Coronary artery (tissue), 2 donors: ENCODE results near the gene OR10A6.

ENCODE experiments used
- DNase-seq: peaks from one replicate; pipeline ENCODE4 v3.0.0-alpha.2; 2017; ENCODE audit warnings: low spot score
- H3K27ac ChIP-seq, 2 donors: fragments of 200-600 bp; sonication (generic); one replicate each; pipeline ENCODE4 v1.5.1; 2016 to 2019
- H3K4me3 ChIP-seq: fragments of 200-600 bp; sonication (generic); 2 replicates; pipeline ENCODE4 v1.5.1; 2016; ENCODE audit warnings: mild to moderate bottlenecking, moderate library complexity
- CTCF ChIP-seq: fragments of 200-600 bp; sonication (generic); IDR thresholded peaks from one replicate; pipeline ENCODE4 v1.5.1; 2019; ENCODE audit warnings: antibody characterized with exemption

The OR10A6 gene

GRCh38 chr11:7896009-7896785, 34.9 kb downstream of the OR10A6 start:
- no peak for TF ChIP-seq CTCF
- no peak overlapping the region for H3K4me3 ChIP-seq
- no peak overlapping the region for H3K27ac ChIP-seq
- no peak for DNase-seq

- DNase-seq, result no peak
- no peak overlapping the region for H3K27ac ChIP-seq
- TF ChIP-seq CTCF, result no peak
- H3K4me3 ChIP-seq, result no peak overlapping the region
These were observed 36.8 kb downstream of the OR10A6 start for GRCh38 chr11:7894251-7894650.

DNA sequence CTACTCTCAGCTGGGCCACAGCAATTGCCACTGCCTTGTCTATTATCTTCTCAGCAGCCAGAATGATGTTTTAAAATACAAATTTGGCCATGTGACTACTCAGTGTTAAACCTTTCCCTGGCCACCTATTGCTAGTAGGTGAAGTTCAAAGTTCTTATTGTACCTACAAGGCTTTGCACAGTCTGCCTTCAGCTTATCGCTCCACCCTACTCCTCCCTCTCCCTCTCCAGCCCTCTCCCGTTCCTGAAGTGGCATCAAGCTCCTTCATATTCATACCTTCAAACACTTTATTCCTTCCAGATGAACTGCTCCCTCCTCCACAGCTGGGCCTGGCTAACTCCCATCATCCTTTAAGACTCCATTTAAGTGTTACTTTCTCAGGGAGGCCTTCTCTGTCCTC, 37.3 kb downstream of the OR10A6 start:
- no peak for DNase-seq
- Histone ChIP-seq H3K27ac (no peak overlapping the region), H3K4me3 (no peak overlapping the region)
- no peak for TF ChIP-seq CTCF

GRCh38 chr11:7892840-7893254, 38.2 kb downstream of the OR10A6 start:
- peak; percentile 50 for TF ChIP-seq CTCF
- Histone ChIP-seq H3K4me3 (no peak overlapping the region), H3K27ac (no peak overlapping the region)
- DNase-seq, result no peak

DNA sequence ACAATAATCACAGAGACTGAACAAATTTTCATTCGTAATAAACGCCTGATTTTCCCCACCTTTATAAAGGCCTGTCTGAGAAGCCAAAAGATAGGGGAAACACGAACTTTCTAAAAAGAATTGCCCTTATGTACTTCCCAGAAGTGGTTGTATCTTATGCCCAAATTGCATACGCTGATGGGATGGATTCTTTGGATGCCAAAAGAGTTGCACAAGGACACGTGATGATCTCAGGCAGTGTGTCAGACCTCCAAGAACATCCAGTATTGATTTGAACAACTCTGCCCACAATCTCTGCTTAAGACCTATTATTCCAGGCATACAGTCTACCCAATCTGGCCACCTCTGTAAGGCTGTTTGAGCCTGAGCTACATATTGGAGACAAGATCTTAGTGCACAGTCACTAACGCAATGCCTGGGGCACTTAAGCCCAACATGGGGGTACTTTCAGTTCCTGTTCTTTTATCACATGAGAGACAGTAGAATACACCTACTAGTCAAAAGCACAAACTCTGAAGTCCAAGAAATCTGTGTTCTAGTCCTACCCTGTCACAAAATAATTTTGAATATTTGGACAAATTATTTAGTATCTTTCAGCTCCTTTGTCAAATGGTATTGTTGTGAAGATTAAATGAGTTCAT, 38.9 kb downstream of the OR10A6 start:
- DNase-seq, result no peak
- no peak overlapping the region for H3K4me3 ChIP-seq
- H3K27ac ChIP-seq, result no peak overlapping the region
- no peak for TF ChIP-seq CTCF

DNA sequence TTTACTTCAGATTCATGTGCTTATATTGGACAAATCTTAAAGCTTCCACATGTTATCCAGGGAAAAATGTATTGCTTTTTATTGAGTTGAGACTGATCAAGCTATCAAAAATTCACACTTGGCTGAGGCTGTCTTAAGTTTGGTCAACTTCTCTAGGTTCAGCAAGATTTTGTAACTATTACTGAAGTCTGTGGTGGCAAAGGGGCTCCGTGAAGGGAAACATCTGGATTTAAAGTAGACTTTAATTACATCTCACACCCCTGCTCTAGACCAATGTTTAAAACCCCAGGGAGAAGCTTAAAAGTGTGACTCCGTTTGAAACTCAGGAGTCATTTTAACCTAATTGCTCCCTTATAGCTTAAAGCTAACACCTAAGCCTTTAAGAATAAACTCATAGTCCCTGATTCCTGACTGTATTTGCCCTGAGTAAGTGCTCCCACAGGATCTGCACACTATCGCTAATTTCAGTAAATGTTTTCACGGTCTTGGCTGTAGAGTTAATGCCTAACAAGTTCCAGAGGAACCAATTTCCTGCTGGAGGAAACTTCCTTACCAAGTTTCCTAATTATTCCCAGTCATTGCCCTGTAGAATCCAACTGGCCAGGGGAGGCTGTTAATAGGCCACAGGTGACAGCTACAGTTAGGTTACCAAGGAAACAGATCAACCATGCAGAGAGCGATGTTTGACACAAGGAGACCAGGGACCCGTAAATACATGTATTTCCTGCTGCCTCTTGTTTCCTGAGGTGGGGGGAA, 40.5 kb downstream of the OR10A6 start:
- DNase-seq, result no peak
- Histone ChIP-seq H3K27ac (no peak overlapping the region), H3K4me3 (no peak overlapping the region)
- TF ChIP-seq CTCF, result no peak
